Liver (tissue), 9 donors: ENCODE measurements around the gene TARS3. TPM values are rescaled to one million over a fixed set of nuclear protein-coding genes. Genes with fewer than 3 reads are reported as not detected.
"Not testable (repeated sequence)": the region's sequence is repeated elsewhere in the genome, so short reads cannot be mapped to it uniquely, and the experiment has no call there.

Experiments
- DNase-seq: peaks from one replicate; pipeline ENCODE4 v3.0.0-alpha.2; 2017; ENCODE audit warnings: low spot score
- H3K27ac ChIP-seq, 2 donors: one replicate each; pipeline ENCODE4 v1.7.0; 2013; ENCODE audit warnings: inconsistent platforms in 2 of 2, low read length in 2 of 2, control low read depth in 1 of 2, low read depth in 1 of 2, mild to moderate bottlenecking in 1 of 2
- H3K27me3 ChIP-seq, 4 donors: one replicate each; pipeline versions ENCODE4 v1.6.1 to v1.7.0; 2013; ENCODE audit warnings: low read length in 3 of 4, inconsistent platforms in 1 of 4, mild to moderate bottlenecking in 1 of 4, moderate library complexity in 1 of 4; ENCODE audit not compliant: control insufficient read depth in 4 of 4, insufficient read depth in 4 of 4
- H3K36me3 ChIP-seq, 4 donors: one replicate each; pipeline versions ENCODE4 v1.6.1 to v1.7.0; 2013; ENCODE audit warnings: low read length in 3 of 4, mild to moderate bottlenecking in 3 of 4, low read depth in 1 of 4, moderate library complexity in 1 of 4; ENCODE audit not compliant: control insufficient read depth in 4 of 4, insufficient read depth in 3 of 4
- H3K4me1 ChIP-seq, 4 donors: one replicate each; pipeline versions ENCODE4 v1.6.1 to v1.7.0; 2013; ENCODE audit warnings: low read length in 3 of 4, mild to moderate bottlenecking in 3 of 4, moderate library complexity in 1 of 4; ENCODE audit not compliant: control insufficient read depth in 4 of 4, insufficient read depth in 4 of 4
- H3K4me3 ChIP-seq, 3 donors: one replicate each; pipeline versions ENCODE4 v1.6.1 to v1.7.0; 2013; ENCODE audit warnings: low read length in 3 of 3, control low read depth in 1 of 3, low read depth in 1 of 3, mild to moderate bottlenecking in 1 of 3
- H3K9ac ChIP-seq, 2 donors: one replicate each; pipeline ENCODE4 v1.7.0; 2013; ENCODE audit warnings: low read length in 2 of 2, mild to moderate bottlenecking in 2 of 2, moderate library complexity in 2 of 2, control low read depth in 1 of 2, low read depth in 1 of 2
- H3K9me3 ChIP-seq, 4 donors: one replicate each; pipeline versions ENCODE4 v1.6.1 to v1.7.0; 2013; ENCODE audit warnings: low read length in 3 of 4; ENCODE audit not compliant: control insufficient read depth in 4 of 4
- FOXA2 ChIP-seq: IDR thresholded peaks from 2 replicates; pipeline ENCODE4 v1.6.1; 2016; ENCODE audit warnings: antibody characterized with exemption
- HNF4A ChIP-seq, 2 donors: conservative IDR thresholded peaks; 2 replicates each; pipeline ENCODE4 v1.6.1; 2016; ENCODE audit warnings: antibody characterized with exemption in 2 of 2, mild to moderate bottlenecking in 2 of 2
- NR2F2 ChIP-seq: IDR thresholded peaks from 2 replicates; pipeline ENCODE4 v1.6.1; 2016; ENCODE audit warnings: antibody characterized with exemption
- RAD21 ChIP-seq, 2 donors: IDR thresholded peaks; 2 replicates each; pipeline ENCODE4 v1.6.1; 2016; ENCODE audit warnings: antibody characterized with exemption in 2 of 2, mild to moderate bottlenecking in 2 of 2
- RXRA ChIP-seq, 2 donors: IDR thresholded peaks; 2 replicates each; pipeline ENCODE4 v1.6.1; 2017 to 2018; ENCODE audit warnings: antibody characterized with exemption in 2 of 2, mild to moderate bottlenecking in 1 of 2
- SP1 ChIP-seq: IDR thresholded peaks from 2 replicates; pipeline ENCODE4 v1.6.1; 2018; ENCODE audit warnings: antibody characterized with exemption, mild to moderate bottlenecking
- TAF1 ChIP-seq: conservative IDR thresholded peaks from 2 replicates; pipeline ENCODE4 v1.6.1; 2016; ENCODE audit warnings: antibody characterized with exemption, mild to moderate bottlenecking
- WGBS: extraction: QIAGEN DNeasy Blood & Tissue Kit; methylation state at CpG from one replicate; pipeline ENCODE4 v1.1.7; 2013; 5-methylcytosine and 5-hydroxymethylcytosine counted together
- polyA plus RNA-seq, 2 donors: library from polyadenylated mRNA; stranded (reverse) in 1 of 2; unstranded in 1 of 2; fragments of 200-250 nt in 1 of 2; fragments of >200 nt in 1 of 2; fragmentation: Nextera tagmentation in 1 of 2; extraction: Ambion mirVana in 1 of 2; gene quantifications; one replicate each; pipeline versions ENCODE4 v1.2.1 to v1.2.3, GENCODE V29; 2013 to 2015
- total RNA-seq, 2 donors: library from RNA; depleted of rRNA; stranded (reverse); fragments of >200 nt; gene quantifications; one replicate each; pipeline ENCODE4 v1.2.3, GENCODE V29; 2014
- TF ChIP-seq, protein P1 (sequence below): IDR thresholded peaks from 2 replicates; pipeline ENCODE4 v1.6.1; 2016; ENCODE audit warnings: antibody characterized with exemption
- TF ChIP-seq, protein P2 (sequence below): fragments of 150-350 bp; IDR thresholded peaks from 2 replicates; pipeline ENCODE4 v1.5.1; 2017; ENCODE audit warnings: improper control_type of control experiment, low read depth, low read length; ENCODE audit not compliant: missing input control
- donor health status: healthy.
- donor health status: healthy.
- donor health status: healthy.
- donor health status: healthy.
- donor health status: healthy.

The TARS3 gene
- total and polyA plus RNA-seq, 4 donors: 2.3 to 7.8 (median 4.0) TPM

DNA sequence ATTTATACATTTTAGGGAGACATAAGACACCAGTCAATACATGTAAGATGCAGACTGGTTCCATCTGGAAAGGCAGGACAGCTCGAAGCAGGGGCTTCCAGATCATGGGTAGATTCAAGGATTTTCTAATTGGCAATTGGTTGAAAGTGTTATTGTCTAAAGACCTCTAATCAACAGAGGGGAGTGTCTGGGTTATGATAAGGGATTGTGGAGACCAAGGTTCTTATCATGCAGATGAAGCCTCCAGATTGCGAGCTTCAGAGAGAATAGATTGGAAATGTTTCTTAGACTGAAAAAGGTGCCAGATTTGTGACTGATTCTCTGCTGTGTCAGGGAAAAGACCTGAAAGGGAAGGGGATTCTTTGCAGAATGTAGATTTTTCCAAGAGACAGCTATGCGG is 87.2 kb downstream of the TARS3 start:
- H3K4me1 ChIP-seq: peaks cover 0 to 14% (median 2%) of the 10 kb centered on the region in 4 donors
- no peaks in the 10 kb centered on the region for H3K27me3 ChIP-seq
- H3K27ac ChIP-seq: no peak overlapping the region
- H3K36me3 ChIP-seq: peaks cover 2 to 15% (median 3%) of the 10 kb centered on the region in 4 donors
- no peak overlapping the region for H3K9ac ChIP-seq
- no peak for DNase-seq
- H3K4me3 ChIP-seq: no peak overlapping the region
- WGBS: 86% methylated on average over 3 of the region's 3 CpGs
- TF ChIP-seq TAF1 (no peak), RAD21 (IDR thresholded peaks at IDR 0.05) (no peak), SP1 (no peak)
- TF ChIP-seq, protein P1, sequence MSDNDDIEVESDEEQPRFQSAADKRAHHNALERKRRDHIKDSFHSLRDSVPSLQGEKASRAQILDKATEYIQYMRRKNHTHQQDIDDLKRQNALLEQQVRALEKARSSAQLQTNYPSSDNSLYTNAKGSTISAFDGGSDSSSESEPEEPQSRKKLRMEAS: no peak
- no peaks in the 10 kb centered on the region for H3K9me3 ChIP-seq

DNA sequence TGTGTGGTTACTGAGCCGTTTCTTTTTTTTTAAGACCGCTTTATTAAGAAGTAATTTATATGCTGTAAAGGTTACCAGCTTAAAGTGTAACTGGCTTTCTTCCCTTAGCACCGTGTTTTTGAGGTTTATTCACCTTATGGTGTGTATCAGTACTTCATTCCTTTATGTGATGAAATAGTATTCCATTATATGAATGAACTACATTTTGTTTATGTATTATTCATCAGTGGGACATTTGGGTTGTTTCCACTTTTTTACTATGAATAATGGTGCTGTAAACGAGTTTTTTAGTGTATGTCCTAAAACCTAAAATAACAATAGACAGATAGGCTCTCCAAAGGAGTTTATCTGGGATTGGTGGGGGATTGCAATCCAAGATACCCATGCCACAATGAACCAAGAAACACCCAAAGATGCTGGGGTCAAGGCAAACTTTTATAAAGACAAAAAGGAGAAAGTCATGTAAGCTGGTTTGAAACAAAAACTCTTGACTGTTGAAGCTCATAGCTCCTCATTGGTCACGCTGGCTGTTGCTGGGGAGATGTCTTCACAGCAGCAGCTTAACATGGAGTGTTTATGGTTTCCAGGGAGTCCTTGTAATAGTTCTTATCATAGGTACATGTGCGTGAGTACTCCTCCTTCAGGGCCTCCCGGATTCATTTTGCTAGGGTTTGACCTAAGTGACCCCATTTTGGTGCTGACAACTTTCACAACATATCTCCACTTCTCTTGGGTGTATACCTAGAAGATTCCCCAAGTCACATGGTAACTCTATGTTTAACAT is 88.1 kb downstream of the TARS3 start:
- WGBS: 91% methylated on average over 7 of the region's 7 CpGs
- Histone ChIP-seq H3K27ac (no peak overlapping the region), H3K4me1 (peaks cover 0 to 14% (median 2%) of the 10 kb centered on the region in 4 donors), H3K9ac (no peak overlapping the region), H3K9me3 (no peaks in the 10 kb centered on the region), H3K4me3 (no peak overlapping the region), H3K36me3 (peaks cover 2 to 15% (median 3%) of the 10 kb centered on the region in 4 donors), H3K27me3 (no peaks in the 10 kb centered on the region)
- DNase-seq: no peak
- TF ChIP-seq FOXA2 (no peak), SP1 (no peak), NR2F2 (no peak), HNF4A (conservative IDR thresholded peaks at IDR 0.05) (no peak), RXRA (IDR thresholded peaks at IDR 0.05) (no peak)
- TF ChIP-seq, protein P2, sequence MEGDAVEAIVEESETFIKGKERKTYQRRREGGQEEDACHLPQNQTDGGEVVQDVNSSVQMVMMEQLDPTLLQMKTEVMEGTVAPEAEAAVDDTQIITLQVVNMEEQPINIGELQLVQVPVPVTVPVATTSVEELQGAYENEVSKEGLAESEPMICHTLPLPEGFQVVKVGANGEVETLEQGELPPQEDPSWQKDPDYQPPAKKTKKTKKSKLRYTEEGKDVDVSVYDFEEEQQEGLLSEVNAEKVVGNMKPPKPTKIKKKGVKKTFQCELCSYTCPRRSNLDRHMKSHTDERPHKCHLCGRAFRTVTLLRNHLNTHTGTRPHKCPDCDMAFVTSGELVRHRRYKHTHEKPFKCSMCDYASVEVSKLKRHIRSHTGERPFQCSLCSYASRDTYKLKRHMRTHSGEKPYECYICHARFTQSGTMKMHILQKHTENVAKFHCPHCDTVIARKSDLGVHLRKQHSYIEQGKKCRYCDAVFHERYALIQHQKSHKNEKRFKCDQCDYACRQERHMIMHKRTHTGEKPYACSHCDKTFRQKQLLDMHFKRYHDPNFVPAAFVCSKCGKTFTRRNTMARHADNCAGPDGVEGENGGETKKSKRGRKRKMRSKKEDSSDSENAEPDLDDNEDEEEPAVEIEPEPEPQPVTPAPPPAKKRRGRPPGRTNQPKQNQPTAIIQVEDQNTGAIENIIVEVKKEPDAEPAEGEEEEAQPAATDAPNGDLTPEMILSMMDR: no peak
- TF ChIP-seq, protein P1: no peak

DNA sequence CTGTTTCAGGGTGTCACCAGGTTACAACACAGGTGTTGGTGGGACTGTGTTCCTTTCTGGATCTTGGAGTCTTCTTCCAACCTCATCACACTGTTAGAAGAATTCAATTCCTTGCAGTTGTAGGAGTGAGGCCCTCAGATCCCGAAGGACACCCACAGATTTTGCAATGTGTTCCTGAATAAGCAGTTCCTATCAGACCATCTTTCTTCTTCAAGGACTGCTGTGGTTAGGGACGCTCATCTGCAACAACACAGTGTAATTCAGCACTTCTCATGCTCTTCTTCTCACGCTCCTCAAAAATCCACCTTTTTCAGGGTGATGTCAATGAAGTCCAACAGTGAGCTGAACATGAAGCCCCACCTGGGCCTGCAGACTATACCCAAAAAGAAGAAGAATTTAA is 90.9 kb downstream of the TARS3 start:
- Histone ChIP-seq H3K27me3 (no peaks in the 10 kb centered on the region), H3K36me3 (peaks cover 0 to 2% (median 0%) of the 10 kb centered on the region in 4 donors), H3K9me3 (no peaks in the 10 kb centered on the region), H3K4me3 (no peak overlapping the region), H3K9ac (no peak overlapping the region), H3K27ac (no peak overlapping the region), H3K4me1 (peaks cover 0 to 11% (median 0%) of the 10 kb centered on the region in 4 donors)
- 94% methylated on average over 3 of the region's 3 CpGs for WGBS
- DNase-seq: no peak
- TF ChIP-seq HNF4A (conservative IDR thresholded peaks at IDR 0.05) (no peak), FOXA2 (no peak)

DNA sequence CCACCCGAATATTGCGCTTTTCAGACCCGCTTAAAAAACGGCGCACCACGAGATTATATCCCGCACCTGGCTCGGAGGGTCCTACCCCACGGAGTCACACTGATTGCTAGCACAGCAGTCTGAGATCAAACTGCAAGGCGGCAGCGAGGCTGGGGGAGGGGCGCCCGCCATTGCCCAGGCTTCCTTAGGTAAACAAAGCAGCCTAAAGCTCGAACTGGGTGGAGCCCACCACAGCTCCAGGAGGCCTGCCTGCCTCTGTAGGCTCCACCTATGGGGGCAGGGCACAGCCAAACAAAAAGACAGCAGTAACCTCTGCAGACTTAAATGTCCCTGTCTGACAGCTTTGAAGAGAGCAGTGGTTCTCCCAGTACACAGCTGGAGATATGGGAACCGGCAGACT is 97.5 kb downstream of the TARS3 start:
- not testable (repeated sequence) for H3K27ac ChIP-seq, H3K4me3 ChIP-seq, DNase-seq, H3K9me3 ChIP-seq, H3K36me3 ChIP-seq, H3K9ac ChIP-seq, H3K27me3 ChIP-seq, H3K4me1 ChIP-seq
- 92% methylated on average over 15 of the region's 15 CpGs for WGBS
